ENCODE measurements around the gene PIK3R6. TPM values are rescaled to one million over a fixed set of nuclear protein-coding genes. Genes with fewer than 3 reads are reported as not detected.

PIK3R6 gene
- total and polyA plus RNA-seq, 2 experiments from 2014 or later: 0.11 to 0.24 TPM

DNA sequence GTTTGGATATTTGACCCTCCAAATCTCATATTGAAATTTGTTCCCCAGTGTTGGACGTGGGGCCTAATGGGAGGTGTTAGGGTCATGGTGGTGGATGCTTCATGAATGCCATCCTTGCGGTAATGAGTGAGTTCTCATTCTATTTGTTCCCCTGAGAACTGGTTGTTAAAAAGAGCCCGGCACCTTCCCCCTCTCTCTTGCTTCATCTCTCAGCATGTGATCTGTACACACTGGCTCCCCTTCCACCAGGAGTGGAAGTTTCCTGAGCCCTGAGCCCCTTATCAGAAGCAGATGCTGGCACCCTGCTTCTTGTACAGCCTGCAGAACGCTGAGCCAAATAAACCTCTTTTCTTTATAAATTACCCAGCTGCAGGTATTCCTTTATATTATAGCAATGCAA lies 25.6 kb downstream of the PIK3R6 start:
- Histone ChIP-seq H2AFZ (no peak overlapping the region), H3K4me3 (no peak overlapping the region), H3K36me3 (ENCODE audit: insufficient read depth) (no peaks in the 10 kb centered on the region; the same call in 1 of the 2 replicates), H3K27ac (ENCODE audit: low read depth) (no peak overlapping the region), H3K4me1 (ENCODE audit: insufficient read depth) (no peaks in the 10 kb centered on the region; the same call in 1 of the 2 replicates), H3K79me2 (replicated peaks; ENCODE audit: insufficient read depth) (no peaks in the 10 kb centered on the region), H3K4me2 (no peak overlapping the region), H4K20me1 (replicated peaks; ENCODE audit: insufficient read depth) (no peaks in the 10 kb centered on the region), H3K9me2 (ENCODE audit: insufficient read depth) (0 out of 2 replicates have a peak, but pooled peaks cover 3% of the 10 kb centered on the region), H3F3A (replicated peaks; ENCODE audit: low read depth) (no peaks in the 10 kb centered on the region), H3K27me3 (ENCODE audit: insufficient read depth) (no peaks in the 10 kb centered on the region)
- Mint-ChIP-seq H3K4me3 (no peak overlapping the region), H3K36me3 (ENCODE audit: low read depth) (no peaks in the 10 kb centered on the region), H3K9me3 (no peaks in the 10 kb centered on the region), H3K4me1 (peaks cover 14% of the 10 kb centered on the region), H3K27me3 (ENCODE audit: insufficient read depth, low read depth, poor library complexity) (peaks cover 5% of the 10 kb centered on the region), H3K27ac (no peak overlapping the region)
- TF ChIP-seq ZNF331 (CRISPR knock-in tag; IDR thresholded peaks at IDR 0.05; ENCODE audit: low read depth): no peak
- TF ChIP-seq ZNF114 (CRISPR knock-in tag; IDR thresholded peaks at IDR 0.05): no peak
- no peak for TF ChIP-seq CREB1 (CRISPR knock-in tag; IDR thresholded peaks at IDR 0.05; ENCODE audit: low read depth)
- TF ChIP-seq, protein P1, sequence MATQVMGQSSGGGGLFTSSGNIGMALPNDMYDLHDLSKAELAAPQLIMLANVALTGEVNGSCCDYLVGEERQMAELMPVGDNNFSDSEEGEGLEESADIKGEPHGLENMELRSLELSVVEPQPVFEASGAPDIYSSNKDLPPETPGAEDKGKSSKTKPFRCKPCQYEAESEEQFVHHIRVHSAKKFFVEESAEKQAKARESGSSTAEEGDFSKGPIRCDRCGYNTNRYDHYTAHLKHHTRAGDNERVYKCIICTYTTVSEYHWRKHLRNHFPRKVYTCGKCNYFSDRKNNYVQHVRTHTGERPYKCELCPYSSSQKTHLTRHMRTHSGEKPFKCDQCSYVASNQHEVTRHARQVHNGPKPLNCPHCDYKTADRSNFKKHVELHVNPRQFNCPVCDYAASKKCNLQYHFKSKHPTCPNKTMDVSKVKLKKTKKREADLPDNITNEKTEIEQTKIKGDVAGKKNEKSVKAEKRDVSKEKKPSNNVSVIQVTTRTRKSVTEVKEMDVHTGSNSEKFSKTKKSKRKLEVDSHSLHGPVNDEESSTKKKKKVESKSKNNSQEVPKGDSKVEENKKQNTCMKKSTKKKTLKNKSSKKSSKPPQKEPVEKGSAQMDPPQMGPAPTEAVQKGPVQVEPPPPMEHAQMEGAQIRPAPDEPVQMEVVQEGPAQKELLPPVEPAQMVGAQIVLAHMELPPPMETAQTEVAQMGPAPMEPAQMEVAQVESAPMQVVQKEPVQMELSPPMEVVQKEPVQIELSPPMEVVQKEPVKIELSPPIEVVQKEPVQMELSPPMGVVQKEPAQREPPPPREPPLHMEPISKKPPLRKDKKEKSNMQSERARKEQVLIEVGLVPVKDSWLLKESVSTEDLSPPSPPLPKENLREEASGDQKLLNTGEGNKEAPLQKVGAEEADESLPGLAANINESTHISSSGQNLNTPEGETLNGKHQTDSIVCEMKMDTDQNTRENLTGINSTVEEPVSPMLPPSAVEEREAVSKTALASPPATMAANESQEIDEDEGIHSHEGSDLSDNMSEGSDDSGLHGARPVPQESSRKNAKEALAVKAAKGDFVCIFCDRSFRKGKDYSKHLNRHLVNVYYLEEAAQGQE (IDR thresholded peaks at IDR 0.05; ENCODE audit: unreplicated experiment): no peak
- no peak for TF ChIP-seq POLR2AphosphoS5 (IDR thresholded peaks at IDR 0.05; ENCODE audit: low read depth)
- DNase-seq (ENCODE audit: low spot score) (no peak), ATAC-seq (no peak)

DNA sequence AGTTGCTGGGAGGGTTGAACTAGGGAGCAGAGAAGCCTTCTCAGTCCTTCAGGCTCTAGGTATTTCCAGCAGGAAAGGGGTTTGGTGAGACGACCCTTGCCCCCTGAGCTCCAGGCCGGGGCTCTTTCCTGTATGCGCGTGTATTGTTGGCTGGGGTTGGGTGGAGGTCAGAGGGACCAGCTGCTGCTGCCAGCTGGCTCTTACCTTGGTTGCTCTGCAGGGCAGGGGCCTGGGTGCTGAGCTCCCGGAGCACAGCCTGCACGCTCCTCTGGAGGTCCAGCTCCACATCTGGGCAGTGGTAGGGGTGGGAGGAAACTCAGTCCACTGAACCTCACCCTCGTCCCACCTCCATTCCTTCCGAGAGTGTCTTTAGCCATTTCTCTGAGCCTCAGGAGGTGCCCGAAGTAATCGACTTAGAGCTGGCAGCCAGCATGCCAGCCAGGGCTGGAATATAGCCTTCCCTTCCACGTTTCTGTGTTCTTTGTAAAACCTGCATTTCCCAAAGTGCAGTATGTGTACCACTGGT lies 28.0 kb downstream of the PIK3R6 start:
- H3F3A ChIP-seq (replicated peaks; ENCODE audit: low read depth): no peaks in the 10 kb centered on the region
- H3K4me1 Mint-ChIP-seq: peaks cover 13% of the 10 kb centered on the region
- no peak for DNase-seq (ENCODE audit: low spot score)
- ATAC-seq: no peak
- H3K9me3 Mint-ChIP-seq: no peaks in the 10 kb centered on the region
- H3K4me3 ChIP-seq: no peak overlapping the region
- H3K4me2 ChIP-seq: no peak overlapping the region
- H3K36me3 Mint-ChIP-seq (ENCODE audit: low read depth): no peaks in the 10 kb centered on the region
- no peaks in the 10 kb centered on the region; the same call in 1 of the 2 replicates for H3K4me1 ChIP-seq (ENCODE audit: insufficient read depth)
- H2AFZ ChIP-seq: no peak overlapping the region
- peaks cover 5% of the 10 kb centered on the region for H3K27me3 Mint-ChIP-seq (ENCODE audit: insufficient read depth, low read depth, poor library complexity)
- no peaks in the 10 kb centered on the region for H4K20me1 ChIP-seq (replicated peaks; ENCODE audit: insufficient read depth)
- H3K36me3 ChIP-seq (ENCODE audit: insufficient read depth): no peaks in the 10 kb centered on the region; the same call in 1 of the 2 replicates
- H3K27ac ChIP-seq (ENCODE audit: low read depth): no peak overlapping the region
- no peak overlapping the region for H3K4me3 Mint-ChIP-seq
- H3K9me2 ChIP-seq (ENCODE audit: insufficient read depth): no peaks in the 10 kb centered on the region
- no peak overlapping the region for H3K27ac Mint-ChIP-seq
- H3K79me2 ChIP-seq (replicated peaks; ENCODE audit: insufficient read depth): no peaks in the 10 kb centered on the region
- H3K27me3 ChIP-seq (ENCODE audit: insufficient read depth): no peaks in the 10 kb centered on the region
- TF ChIP-seq CREB1 (CRISPR knock-in tag; IDR thresholded peaks at IDR 0.05; ENCODE audit: low read depth): no peak
- TF ChIP-seq POLR2AphosphoS5 (IDR thresholded peaks at IDR 0.05; ENCODE audit: low read depth): no peak
- TF ChIP-seq, protein P1 (IDR thresholded peaks at IDR 0.05; ENCODE audit: unreplicated experiment): no peak
- TF ChIP-seq ZNF114 (CRISPR knock-in tag; IDR thresholded peaks at IDR 0.05): no peak
- TF ChIP-seq JUNB (IDR thresholded peaks at IDR 0.05; ENCODE audit: unreplicated experiment): no peak
- TF ChIP-seq, protein P2, sequence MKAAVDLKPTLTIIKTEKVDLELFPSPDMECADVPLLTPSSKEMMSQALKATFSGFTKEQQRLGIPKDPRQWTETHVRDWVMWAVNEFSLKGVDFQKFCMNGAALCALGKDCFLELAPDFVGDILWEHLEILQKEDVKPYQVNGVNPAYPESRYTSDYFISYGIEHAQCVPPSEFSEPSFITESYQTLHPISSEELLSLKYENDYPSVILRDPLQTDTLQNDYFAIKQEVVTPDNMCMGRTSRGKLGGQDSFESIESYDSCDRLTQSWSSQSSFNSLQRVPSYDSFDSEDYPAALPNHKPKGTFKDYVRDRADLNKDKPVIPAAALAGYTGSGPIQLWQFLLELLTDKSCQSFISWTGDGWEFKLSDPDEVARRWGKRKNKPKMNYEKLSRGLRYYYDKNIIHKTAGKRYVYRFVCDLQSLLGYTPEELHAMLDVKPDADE (IDR thresholded peaks at IDR 0.05): no peak
- no peak for TF ChIP-seq ZNF331 (CRISPR knock-in tag; IDR thresholded peaks at IDR 0.05; ENCODE audit: low read depth)
- TF ChIP-seq STAT1 (IDR thresholded peaks at IDR 0.05; ENCODE audit: unreplicated experiment): no peak
- TF ChIP-seq NANOG (IDR thresholded peaks at IDR 0.05; ENCODE audit: borderline replicate concordance): no peak
- TF ChIP-seq EZH2phosphoT487 (IDR thresholded peaks at IDR 0.05; ENCODE audit: unreplicated experiment): no peak
